GM18867 (cell line): ENCODE results near the gene SMOC2.
"Not testable (repeated sequence)": the region's sequence is repeated elsewhere in the genome, so short reads cannot be mapped to it uniquely, and the experiment has no call there.

Experiments used
- ATAC-seq: cut with Tn5 transposase; IDR thresholded peaks from one replicate; pipeline ENCODE4 v1.9.1; 2021; ENCODE audit warnings: mild to moderate bottlenecking, moderate library complexity; ENCODE audit not compliant: unreplicated experiment

SMOC2 gene

DNA sequence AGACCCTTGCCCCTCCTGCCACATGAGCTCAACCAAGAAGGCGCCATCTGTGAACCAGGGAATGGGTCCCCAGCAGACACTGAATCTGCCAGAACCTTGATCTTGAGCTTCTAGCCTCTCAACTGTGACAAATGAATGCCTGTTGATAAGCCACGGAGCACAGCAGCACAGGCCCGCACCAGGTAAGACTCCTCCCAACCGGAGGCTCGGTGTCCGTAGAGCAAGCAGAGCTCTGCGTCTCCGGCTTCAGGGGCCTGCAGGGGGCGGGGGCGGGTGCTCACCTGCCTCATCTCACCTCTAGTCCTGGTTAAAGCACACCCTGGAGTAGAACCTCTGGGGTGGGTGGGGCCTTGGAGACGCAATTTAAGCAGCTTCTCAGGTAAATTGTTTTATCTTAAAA lies 122.7 kb downstream of the SMOC2 start:
- ATAC-seq = no peak

- no peak for ATAC-seq
Observed at GRCh38 chr6:168565112-168565511, 124.1 kb downstream of the SMOC2 start.

- ATAC-seq = no peak
Observed at GRCh38 chr6:168570211-168570610, 129.2 kb downstream of the SMOC2 start.

DNA sequence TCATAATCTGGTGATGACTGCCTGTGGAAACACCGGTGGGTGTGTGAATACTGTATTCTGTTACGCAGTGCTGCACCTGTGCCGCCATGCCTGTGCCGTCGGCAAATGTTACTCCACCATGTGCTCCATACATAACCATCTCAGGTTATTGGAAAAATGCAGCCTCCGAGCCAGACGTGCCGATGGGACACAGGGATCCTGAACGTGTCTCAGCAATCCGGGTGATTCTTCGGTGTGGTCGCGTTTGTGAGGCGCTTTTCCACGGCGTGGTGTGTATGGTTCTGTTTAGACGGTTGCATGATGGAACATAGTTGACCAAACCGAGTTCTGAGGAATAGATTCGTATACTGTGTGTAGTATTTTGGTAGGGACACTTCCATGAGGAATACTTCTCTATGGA lies 130.3 kb downstream of the SMOC2 start:
- no peak for ATAC-seq

DNA sequence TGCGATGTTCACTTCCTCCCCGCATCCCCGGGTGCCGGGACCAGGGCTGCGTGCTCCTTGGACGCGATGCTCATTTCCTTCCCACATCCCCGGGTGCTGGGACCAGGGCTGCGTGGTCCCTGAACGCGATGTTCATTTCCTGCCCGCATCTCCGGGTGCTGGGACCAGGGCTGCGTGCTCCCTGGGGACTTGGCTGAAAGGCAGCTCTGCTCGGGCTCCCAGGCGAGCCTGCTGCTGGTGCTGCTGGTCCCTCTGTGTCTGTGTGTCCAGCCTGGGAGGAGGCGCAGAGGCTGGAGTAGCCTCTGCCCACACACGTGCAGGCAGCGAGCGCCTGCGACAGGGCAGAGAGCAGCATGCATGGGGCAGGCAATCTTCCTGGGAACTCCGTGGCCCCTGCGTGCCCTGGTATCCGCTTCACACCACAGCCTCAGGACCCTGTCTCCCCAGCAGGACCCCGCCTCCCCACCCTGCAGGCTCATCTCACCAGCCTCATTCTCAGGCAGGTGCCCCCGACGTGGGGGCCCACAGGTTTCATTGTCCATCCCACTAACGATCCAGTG lies 132.4 kb downstream of the SMOC2 start:
- not testable (repeated sequence) for ATAC-seq

DNA sequence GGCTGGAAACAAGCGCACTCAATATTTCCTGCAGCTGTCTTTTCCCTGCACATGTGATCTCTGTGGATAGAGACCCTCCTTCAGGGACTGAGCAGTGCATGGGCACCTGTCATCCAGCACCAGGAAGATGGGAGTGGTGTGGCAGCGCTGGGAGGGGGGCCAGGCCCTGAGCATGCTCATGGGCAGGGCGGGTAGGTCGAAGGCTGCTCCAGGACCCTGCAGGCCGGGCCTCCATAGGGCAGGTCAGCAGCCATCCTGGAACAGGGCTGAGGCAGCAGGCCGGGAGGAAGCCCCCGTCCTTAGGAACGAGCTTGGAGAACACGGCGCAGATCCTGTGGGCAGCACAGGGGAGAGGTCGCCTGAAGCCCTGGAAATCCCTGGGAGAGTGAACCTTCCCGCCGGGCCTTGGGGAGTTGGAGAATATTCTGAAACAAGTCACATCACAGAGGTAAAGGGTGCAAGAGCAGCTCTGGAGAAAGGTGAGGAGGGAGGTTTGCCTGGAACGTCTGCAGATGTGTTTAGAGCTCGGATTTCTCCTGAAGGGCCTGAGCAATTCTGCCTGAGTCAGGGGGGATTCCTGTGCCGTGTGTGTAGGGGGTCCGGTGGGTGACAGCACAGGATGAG lies 133.2 kb downstream of the SMOC2 start:
- no peak for ATAC-seq

GRCh38 chr6:168574699-168575195 lies 133.8 kb downstream of the SMOC2 start:
- no peak for ATAC-seq

DNA sequence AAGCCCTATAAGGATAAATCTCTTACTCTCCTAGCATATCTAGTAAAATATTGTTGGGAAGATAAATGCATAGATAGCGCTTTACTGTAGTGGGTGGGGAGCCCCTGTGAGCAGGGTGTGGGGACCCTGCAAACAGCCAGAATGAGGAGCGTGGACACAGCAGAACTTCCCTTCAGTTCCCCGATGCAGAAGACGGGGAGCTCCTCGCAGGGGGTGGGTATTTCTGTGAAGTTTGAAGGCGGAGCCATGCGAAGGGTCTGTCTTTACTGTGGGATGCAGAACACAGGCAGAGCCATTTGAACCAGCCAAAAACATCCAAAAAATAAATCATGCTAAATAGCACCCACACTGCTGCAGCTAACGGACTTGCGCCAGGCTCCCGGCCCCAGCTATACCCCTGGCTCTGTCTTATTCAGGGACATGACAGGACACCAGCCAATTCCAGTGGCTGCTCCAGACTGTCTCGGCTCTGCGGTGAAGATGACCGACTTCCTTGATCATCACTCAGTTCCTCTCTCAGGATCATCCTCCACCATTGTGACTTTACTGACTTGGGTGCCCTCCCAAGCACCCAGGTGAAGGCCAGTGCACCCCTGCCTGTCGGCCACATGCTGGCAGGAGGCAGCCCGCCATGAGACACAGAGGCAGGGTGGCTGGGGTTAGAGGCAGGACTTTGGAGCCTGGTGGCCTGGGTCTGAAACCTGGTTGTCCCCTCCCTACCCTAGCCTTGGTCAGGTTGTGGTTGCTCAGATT lies 134.5 kb downstream of the SMOC2 start:
- no peak for ATAC-seq

DNA sequence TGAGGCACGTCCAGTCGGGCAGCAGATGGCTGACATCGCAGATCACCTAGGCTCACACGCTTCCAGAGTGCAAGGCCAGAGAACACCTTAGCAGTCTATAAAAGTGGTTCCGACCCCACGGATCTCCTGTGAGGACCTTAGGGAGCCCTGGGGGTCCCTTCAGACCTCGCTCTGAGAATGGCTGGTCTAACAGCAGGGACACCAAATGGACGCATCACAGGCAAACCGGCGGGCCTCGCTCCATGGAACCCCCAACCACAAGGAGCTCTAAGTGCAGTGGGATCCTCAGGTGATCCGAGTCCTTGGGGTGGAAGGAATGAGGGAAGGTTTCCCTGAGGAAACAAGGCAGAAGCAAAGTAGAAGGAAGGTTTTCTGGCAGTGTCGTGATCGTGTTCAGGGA lies 135.4 kb downstream of the SMOC2 start:
- ATAC-seq = no peak

DNA sequence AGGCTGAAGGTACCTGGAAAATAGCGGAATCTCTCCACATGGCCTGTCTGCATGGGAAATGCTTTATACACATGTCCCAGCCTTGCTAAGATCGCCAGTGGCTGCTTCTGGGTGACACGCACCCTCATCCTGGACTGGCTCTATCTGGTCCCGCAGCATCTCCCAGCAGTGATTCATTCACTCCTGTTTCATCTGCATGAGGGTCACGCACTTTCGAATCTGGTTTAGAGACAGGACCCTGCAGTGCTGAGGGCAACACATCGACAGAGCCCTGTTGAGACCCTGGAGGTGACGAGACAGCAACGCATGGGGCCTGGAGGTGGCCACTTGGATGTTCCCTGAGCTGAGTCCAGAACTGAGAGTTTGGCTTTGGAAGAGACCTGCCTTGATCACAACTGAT lies 136.5 kb downstream of the SMOC2 start:
- ATAC-seq = no peak

DNA sequence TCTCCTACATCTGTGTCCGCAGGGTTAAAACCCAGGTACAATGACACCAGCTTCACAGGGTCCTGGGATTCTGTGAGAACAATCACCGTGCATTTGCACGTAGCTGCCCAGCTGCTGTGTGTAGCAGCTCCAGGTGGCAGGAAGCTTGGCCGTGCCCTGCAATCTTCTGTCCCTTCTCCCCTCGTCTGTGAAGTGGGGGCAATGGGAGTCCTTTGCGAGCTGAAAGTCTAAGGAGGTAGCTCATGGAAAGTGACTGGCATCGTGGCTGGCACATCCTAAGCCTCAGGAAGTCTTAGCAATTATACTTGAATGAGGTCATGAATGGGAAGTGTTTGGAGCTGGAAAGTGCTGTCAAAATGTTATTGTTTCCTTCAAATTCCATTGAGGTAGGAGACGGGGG lies 137.1 kb downstream of the SMOC2 start:
- ATAC-seq = no peak

DNA sequence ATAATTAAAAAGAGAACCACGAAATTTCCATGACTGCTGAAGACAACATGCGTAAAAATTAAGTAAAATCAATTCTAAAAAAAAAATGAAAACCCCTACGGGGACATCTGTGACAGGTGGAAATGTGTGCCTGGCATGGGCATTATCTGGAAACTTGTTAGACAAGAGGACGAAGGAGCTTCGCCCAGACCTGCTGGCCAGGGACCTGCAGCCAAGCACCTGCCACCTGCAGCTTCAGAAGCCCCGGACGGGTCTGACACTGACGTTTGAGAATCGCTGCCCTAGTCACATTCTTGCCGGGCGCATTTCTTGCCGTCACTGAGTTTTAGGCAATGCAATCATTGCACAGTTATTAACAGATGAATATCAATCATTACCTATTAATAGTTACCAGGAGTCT lies 140.3 kb downstream of the SMOC2 start:
- ATAC-seq = no peak

- ATAC-seq = no peak
Observed at GRCh38 chr6:168581706-168582105, 140.7 kb downstream of the SMOC2 start.

GRCh38 chr6:168582571-168582981 lies 141.6 kb downstream of the SMOC2 start:
- ATAC-seq = no peak

- no peak for ATAC-seq
Observed at GRCh38 chr6:168583126-168583525, 142.1 kb downstream of the SMOC2 start.

GRCh38 chr6:168583821-168584220 lies 142.8 kb downstream of the SMOC2 start:
- no peak for ATAC-seq

DNA sequence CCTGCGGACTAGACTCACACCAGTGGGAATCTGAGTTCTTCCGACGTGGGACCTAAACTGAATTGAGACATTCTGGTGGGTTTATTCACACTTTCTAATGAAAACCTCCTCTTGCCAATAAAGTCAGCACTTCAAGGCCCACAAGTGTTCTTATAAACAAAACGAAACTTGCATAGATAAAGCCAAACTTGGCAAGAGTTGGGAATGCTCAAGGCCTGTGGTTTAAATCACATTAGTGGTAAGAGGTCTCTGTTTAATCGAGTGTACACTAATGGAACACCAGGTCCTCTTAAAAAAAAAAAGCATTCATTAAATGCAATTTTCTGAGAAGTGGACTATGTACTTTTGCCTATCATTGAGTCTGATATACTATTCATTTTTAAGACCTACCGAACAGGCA lies 143.3 kb downstream of the SMOC2 start:
- ATAC-seq = no peak

- ATAC-seq = no peak
Observed at GRCh38 chr6:168584671-168585070, 143.7 kb downstream of the SMOC2 start.

DNA sequence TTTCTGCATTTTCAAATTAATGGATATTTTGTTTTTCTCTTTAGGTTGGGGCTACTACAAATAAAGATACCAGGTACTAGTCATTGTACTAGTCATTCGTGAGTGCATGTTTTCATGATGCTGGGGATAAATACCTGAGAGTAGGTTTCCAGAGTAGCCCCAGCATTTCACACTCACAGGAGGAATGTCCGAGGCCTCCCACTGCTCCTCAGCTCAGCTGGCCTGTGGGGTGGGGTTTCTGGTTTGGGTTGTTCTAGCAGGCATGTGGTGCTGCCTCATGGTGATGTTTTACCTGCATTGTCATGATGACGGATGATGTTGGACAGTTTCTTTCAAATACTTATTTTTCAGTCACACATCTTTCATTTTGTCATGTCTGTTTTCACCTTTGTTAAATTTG lies 144.5 kb downstream of the SMOC2 start:
- no peak for ATAC-seq

GRCh38 chr6:168589275-168589674 lies 148.3 kb downstream of the SMOC2 start:
- ATAC-seq = no peak

DNA sequence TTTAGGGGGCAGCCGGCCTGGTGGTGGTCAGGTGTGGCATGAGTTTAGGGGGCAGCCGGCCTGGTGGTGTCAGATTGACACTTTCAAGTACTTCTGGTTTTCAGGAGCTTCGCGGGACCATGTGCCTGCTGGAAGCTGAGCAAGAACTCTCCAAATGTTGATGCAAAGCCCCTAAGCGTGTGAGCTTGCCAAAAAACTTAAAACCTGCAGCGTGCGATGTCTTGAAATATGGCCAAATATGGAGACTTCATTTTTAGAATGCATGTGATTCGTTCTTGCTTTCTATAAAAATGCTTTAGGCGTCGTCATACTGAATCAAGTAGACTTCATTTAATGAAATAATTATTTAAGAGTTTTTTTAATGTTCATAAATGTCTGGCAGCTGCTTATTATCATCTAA lies 149.4 kb downstream of the SMOC2 start:
- ATAC-seq = no peak

GRCh38 chr6:168596344-168596743 lies 155.4 kb downstream of the SMOC2 start:
- no peak for ATAC-seq
